HG03095 (cell line): ENCODE measurements around the gene ZSCAN20.

Source experiments
- ATAC-seq: cut with Tn5 transposase; IDR thresholded peaks from one replicate; pipeline ENCODE4 v1.9.1; 2021; ENCODE audit warnings: moderate library complexity; ENCODE audit not compliant: unreplicated experiment

The ZSCAN20 gene

GRCh38 chr1:33472269-33472980 is at the start of gene ZSCAN20:
ZSCAN20 (plus strand) TSS chr1:33472645; CDS start chr1:33479289, 6,644 bp downstream.
- ATAC-seq, result peak; percentile 92

GRCh38 chr1:33424205-33424604 is 48.2 kb upstream of the ZSCAN20 start:
- ATAC-seq, result no peak

DNA sequence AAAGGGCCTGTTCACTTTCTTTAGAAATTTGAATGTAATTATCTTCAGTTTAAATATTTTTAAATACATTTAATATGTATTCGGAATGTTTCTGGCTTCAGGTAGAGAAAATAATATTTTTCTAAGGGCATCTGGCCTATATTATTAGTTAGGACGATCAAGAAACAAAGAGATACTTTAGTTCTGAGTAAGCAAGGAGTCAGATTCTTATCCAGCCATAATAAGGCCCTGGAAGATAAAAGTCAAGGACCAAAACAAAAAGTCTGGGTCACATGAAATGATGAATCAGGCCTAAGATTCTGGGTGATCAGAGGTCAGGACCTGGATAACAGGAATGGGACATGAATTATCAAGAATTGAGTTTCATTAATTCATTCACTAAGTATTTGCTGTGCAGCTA is 47.8 kb upstream of the ZSCAN20 start:
- ATAC-seq, result no peak

DNA sequence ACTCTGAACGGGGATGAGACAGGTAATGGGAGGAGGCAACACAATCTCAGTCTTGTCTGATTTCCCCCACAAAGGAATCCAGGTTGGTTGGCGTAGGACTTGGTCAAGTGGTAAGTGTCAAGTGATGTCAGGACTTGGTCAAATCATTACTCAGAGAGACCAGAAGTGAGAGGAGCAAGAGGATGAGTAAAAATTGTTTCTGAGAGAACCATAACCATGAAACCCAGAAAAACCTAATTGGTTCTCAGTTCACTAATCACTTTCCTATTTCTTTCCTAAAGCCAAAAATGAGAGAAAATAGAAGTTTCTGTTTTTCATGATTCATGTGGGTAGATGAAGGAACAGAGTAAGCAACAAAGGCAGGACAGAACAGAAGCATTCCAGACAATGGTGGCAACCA is 46.5 kb upstream of the ZSCAN20 start:
- no peak for ATAC-seq

- no peak for ATAC-seq
Measured at GRCh38 chr1:33426916-33427315, 45.5 kb upstream of the ZSCAN20 start.

DNA sequence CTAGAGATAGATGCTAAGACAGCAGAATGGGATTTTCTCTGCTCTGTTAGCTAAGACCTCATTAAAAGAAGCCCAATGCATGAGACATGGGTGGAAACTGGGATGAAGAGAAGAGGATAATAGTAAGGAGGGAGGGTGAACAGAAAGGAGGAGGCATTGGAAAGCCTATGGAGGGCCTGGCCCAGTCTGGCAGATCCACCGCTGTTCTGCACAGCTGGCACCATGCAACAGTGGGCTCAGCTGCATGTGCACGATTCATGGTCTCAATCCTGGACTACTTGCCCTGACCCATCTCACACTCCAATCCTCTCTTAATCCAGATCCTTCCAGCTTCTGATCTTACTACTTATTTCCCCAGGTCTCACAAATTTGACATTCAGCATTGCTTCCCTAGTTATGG is 43.8 kb upstream of the ZSCAN20 start:
- ATAC-seq, result no peak

GRCh38 chr1:33429332-33429731 is 43.1 kb upstream of the ZSCAN20 start:
- no peak for ATAC-seq

- ATAC-seq, result no peak
Measured at GRCh38 chr1:33429856-33430691, 42.4 kb upstream of the ZSCAN20 start.

- peak; percentile 86 for ATAC-seq
Measured at GRCh38 chr1:33430692-33431593, 41.5 kb upstream of the ZSCAN20 start, which contains the start of gene PHC2. PHC2 (minus strand) TSS chr1:33431095; CDS start chr1:33375539, 55,556 bp downstream.

DNA sequence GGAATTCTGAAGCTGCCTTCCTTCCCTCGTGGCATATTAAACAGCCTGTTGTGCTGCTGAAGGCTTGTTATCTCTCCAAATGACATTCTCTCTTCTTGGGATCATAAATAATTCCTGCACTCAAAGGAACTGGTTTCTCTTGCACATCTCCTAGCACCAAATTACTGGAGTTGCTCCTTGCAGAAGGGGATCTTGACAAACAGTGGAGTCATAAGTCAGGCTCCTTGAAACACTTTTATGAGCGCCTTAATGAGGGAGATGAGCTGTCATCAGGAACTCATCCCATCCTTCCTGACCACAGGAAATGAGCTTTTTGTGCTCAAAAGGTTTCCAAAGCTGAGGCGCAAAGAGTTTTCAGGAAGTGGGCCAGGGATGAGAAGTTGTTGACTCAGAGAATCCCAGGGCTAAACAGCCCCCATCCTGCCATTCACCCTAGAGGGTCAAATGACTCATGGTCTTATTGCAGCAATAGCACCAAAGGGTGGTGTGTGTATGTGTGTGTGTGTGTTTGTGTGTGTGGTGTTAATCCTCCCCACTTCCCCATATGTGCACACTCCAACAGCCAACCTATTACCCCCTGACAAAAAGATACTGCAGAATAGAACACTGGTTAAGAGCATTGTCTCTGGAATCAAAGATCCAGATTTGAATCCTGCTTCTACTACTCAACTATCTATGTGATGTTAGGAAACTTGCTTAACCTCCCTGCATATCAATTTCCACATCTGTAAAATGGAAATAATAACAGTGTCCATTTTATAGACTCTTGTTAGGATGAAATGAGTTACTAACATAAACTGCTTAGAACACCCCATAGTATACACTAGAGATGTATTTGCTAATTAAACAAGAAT is 38.7 kb upstream of the ZSCAN20 start:
- no peak for ATAC-seq

DNA sequence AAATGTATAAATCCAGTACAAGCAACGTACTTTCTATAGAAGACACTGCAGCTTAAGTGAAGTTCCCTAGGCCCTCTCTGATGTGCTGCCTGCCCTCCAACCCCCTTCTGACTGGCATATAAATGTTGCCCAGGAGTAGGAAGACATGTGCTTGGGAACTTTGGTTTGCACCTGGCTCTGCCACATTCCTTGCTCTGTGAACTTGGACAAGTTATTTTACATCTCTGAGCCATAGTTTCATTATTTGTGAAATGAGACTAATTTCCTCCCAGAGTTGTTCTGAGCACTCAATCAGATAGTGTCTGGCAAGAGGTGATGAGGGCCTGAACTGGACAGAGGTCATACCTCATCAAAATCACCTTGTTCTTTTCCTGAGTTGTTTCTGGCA is 38.1 kb upstream of the ZSCAN20 start:
- no peak for ATAC-seq

DNA sequence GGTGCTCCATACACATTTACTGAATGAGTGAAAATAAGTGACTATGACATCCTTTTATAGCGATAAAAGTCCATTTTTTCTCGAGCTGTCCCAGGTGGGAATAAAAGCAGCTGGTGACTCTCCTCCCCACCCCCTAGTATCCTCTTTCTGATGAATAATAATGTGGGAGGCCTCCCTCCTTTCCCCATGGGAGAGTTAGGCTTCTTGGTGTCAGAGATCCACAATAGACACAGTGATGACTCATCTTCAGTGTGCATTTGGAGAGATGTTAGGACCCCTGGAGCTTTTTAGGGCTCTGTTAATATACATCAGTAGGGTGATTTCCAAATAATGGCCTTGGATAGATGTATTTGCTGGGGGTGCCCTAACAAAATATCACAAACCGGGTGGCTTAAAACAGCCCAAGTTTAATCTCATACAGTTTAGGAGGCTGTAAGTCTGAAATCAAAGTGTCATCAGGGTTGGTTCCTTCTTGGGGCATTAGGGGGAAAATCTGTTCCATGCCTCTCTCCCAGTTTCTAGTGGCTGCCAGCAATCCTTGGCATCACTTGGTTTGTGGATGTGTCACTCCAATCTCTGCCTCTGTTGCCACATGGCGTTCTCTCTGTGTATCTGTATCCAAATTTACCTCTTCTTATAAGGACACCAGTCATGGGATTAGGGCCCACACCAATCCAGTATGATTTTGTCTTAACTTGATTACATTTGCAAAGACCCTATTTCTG is 37.2 kb upstream of the ZSCAN20 start:
- ATAC-seq, result no peak

DNA sequence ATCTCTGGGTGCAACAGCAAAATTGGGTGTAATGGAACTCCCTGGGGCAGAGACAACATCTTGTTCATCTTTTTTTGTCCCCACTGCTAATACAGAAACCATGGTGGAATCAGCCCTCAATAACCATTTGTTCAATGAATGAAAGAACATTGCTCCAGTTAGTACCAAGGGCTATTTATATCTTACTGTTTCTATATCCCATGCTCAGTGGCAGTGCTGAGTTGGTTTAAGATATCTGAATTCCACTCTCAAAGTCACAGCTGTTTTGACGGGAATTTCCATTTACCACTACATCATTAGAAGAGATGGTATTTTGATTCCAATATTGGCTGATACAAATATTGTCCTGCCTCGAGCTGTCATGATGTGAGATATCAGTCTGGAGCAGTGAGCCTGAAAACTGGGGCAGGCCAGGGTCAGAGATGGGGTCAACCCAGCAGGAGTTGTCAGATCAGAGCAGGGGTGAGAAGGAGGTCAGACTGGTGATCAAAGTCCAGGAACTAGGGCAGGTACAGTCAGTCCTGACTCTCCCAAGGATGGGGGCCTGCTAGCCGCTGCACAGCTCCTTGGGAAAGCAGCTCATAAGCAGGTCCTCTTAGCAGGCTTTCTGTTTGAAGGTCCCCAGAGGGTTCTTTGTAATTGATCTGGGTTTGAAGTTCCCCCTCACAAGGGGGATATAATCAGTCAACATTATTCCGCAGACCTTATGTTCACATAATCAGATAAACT is 35.7 kb upstream of the ZSCAN20 start:
- no peak for ATAC-seq

DNA sequence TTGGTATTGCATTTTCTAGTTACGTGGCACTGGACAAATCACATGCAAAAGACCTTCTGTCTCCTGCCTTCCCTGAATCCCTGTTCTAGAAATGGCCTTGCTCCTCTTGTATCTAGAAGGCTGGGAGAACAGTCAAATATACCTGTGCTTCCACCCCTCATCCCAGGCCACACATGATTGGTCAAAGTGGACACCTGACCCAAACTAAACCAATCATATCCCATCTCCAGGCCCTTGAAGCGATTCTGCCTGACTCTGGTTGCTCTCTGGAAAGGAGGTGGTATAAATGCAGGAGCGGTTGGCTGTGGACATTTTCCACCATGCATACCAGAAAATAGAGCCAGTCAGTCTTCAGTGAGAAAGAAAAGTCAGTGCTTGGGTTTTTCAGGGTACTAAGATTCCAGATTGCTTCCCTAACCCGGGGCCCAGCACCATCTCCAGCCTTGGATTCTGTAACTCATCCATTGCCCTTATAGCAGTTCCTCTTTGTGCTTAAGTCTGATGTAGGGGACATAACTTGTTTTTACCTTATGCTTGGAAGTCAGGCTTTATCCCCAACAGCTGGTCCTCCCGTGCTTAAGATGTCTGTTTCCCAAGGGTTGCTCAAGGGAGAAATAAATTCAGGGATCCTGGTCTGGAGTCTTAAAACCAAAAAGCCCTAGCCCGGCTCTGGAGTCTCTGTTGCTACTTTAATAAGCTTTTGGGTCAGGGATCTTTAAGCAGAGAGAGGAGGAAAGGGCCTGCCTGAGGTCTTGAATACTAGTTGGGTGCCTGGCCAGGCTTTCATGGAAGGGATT is 33.9 kb upstream of the ZSCAN20 start:
- ATAC-seq, result no peak

GRCh38 chr1:33439662-33440061 is 32.8 kb upstream of the ZSCAN20 start:
- no peak for ATAC-seq

- no peak for ATAC-seq
Measured at GRCh38 chr1:33441088-33441745, 31.2 kb upstream of the ZSCAN20 start.

GRCh38 chr1:33442141-33442540 is 30.3 kb upstream of the ZSCAN20 start:
- ATAC-seq, result no peak
